DND-41 (cell line): ENCODE measurements around the gene TNFRSF8.

ENCODE experiments used
- CTCF ChIP-seq: IDR thresholded peaks from 2 replicates; pipeline ENCODE4 v1.5.1; 2012; ENCODE audit warnings: borderline replicate concordance, low read length, moderate library complexity, mild to moderate bottlenecking; ENCODE audit not compliant: poor library complexity, severe bottlenecking; ENCODE audit errors: extremely low read depth
- EZH2 ChIP-seq: IDR thresholded peaks from 3 replicates; pipeline ENCODE4 v1.6.1; 2012; ENCODE audit warnings: borderline replicate concordance, low read depth, mild to moderate bottlenecking, moderate library complexity, low read length, inconsistent platforms; ENCODE audit not compliant: severe bottlenecking

- TF ChIP-seq CTCF (no peak), EZH2 (no peak)
Observed at GRCh38 chr1:12094180-12094579, 31.1 kb downstream of the TNFRSF8 start.
